ENCODE measurements around the gene LPGAT1.
"Not testable (repeated sequence)": the region's sequence is repeated elsewhere in the genome, so short reads cannot be mapped to it uniquely, and the experiment has no call there.

The LPGAT1 gene

DNA sequence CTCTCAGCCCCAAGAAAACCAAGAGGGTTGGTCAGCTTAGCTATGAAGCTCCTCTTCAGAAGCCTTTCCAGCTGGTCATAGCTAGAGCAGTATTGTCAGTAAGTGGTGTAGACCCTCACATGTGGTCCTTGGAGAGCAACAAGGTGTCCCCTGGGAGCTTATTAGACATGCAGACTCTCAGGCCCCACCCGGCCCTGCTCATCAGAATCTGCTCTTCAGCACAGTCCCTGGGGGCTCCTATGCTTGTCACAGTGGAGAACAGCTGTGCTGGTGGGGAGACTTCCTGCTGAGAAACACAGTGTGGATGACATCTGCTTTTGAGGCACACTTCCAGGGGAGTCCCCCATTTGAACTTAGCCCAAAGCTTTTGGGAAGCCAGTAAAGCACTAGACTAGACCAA is 133.2 kb downstream of the LPGAT1 start:
- in situ Hi-C loops (cut with MboI; ENCODE audit: low sequenced_read_pairs, unreplicated experiment), result loop anchor here (10.0 to 25.0 kb wide), 3 partner anchors 337 to 665 kb away; partner anchors contain the start of genes DTL, INTS7 and PPP2R5A
- DNase-seq (ENCODE audit: low spot score), result peak; percentile 65
- TF ChIP-seq, protein P1, sequence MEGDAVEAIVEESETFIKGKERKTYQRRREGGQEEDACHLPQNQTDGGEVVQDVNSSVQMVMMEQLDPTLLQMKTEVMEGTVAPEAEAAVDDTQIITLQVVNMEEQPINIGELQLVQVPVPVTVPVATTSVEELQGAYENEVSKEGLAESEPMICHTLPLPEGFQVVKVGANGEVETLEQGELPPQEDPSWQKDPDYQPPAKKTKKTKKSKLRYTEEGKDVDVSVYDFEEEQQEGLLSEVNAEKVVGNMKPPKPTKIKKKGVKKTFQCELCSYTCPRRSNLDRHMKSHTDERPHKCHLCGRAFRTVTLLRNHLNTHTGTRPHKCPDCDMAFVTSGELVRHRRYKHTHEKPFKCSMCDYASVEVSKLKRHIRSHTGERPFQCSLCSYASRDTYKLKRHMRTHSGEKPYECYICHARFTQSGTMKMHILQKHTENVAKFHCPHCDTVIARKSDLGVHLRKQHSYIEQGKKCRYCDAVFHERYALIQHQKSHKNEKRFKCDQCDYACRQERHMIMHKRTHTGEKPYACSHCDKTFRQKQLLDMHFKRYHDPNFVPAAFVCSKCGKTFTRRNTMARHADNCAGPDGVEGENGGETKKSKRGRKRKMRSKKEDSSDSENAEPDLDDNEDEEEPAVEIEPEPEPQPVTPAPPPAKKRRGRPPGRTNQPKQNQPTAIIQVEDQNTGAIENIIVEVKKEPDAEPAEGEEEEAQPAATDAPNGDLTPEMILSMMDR (IDR thresholded peaks at IDR 0.05; ENCODE audit: borderline replicate concordance, control extremely low read depth, extremely low read depth, insufficient read depth, missing control alignments), result no peak

DNA sequence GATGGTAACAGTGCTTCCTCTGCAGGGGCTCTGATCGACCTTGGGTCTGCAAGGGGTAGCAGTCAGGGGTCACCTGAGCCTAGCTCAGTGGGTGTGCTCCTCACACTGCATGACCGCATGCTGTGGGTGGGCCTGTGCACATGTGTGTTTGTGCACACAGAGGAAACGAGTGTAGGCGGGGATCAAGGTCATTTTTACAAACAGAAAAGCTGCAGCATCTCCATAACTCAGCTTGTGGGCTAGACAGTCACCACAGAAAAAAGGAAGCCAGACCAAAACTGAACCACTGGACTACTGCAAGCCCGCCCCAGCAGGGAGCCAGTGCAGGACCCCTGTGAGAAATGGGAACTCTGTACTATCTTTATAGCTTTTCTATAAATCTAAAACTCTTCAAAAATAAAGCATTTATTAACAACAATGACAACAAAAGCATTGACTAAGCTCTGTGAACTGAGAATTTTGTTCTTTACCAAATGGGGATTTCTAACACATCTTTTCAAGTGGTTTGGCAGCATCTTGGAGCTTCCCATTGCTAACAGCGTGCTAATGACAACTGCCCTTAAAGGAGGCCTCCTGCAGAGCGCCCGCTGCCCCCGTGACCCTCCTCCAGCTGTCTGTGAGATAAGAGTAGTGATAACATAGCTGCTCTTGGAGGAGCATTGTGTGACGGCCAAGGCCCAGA is 135.3 kb downstream of the LPGAT1 start:
- peak; percentile 68 for DNase-seq (ENCODE audit: low spot score)
- in situ Hi-C loops (cut with MboI; ENCODE audit: low sequenced_read_pairs, unreplicated experiment), result loop anchor here (10.0 to 25.0 kb wide), 3 partner anchors 340 to 667 kb away; partner anchors contain the start of genes DTL, INTS7 and PPP2R5A

DNA sequence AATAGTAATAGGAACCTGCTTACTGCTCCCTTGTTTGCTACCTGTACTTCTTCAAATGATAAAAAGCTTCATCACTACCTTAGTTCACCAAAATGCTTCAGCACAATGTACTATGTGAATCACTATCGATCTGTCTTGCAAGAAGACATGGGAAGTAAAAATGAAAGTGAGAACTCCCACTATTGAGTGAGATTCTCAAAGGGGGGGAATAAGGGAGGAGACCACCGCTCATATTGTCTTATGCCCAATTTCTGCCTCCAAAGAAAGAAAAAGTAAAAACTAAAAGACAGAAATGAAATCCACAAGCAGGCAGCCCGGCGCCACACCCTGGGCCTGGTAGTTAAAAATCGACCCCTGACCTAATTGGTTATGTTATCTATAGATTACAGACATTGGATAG is 136.7 kb downstream of the LPGAT1 start:
- not testable (repeated sequence) for DNase-seq (ENCODE audit: low spot score)
- in situ Hi-C loops (cut with MboI; ENCODE audit: low sequenced_read_pairs, unreplicated experiment), result loop anchor here (10.0 to 25.0 kb wide), 3 partner anchors 341 to 668 kb away; partner anchors contain the start of genes DTL, INTS7 and PPP2R5A

More for the DNA sequence above, 135.3 kb downstream of the LPGAT1 start:
- TF ChIP-seq, protein P1 (IDR thresholded peaks at IDR 0.05; ENCODE audit: borderline replicate concordance, control extremely low read depth, extremely low read depth, insufficient read depth, missing control alignments), result no peak

All from GM13976 (cell line).